ENCODE results near the gene MRLN.

GRCh38 chr10:59754951-59755350 is 1.7 kb upstream of the MRLN start:
- TF ChIP-seq POLR2A (IDR thresholded peaks at IDR 0.05) (no peak), CTCF (IDR thresholded peaks at IDR 0.05) (no peak), POLR2AphosphoS5 (IDR thresholded peaks at IDR 0.05) (no peak)

All from gastroesophageal sphincter (tissue), 3 donors.